ENCODE data around the gene RNF5. TPM values are rescaled to one million over a fixed set of nuclear protein-coding genes. Genes with fewer than 3 reads are reported as not detected.
A peak's percentile ranks its signal among the peaks of the same experiment; 100 is the strongest.

The RNF5 gene
- total and polyA plus RNA-seq, 7 donors, result 61.5 to 220 (median 107) TPM

GRCh38 chr6:32149092-32149755 lies 29.0 kb upstream of the RNF5 start:
- Histone ChIP-seq H3K9me3 (no peaks in the 10 kb centered on the region), H3K36me3 (peaks cover 0 to 18% (median 0%) of the 10 kb centered on the region in 4 donors), H3K4me3 (peak overlapping the region in 3 of 4 donors; percentile 7 to 13 (median 11)), H3K27me3 (no peaks in the 10 kb centered on the region), H3K4me1 (peaks cover 0 to 39% (median 35%) of the 10 kb centered on the region in 4 donors), H3K27ac (peak overlapping the region in 2 of 4 donors; percentile 7 to 93)
- no peak for DNase-seq
- TF ChIP-seq POLR2A (IDR thresholded peaks at IDR 0.05), result no peak
- no peak for TF ChIP-seq CTCF (IDR thresholded peaks at IDR 0.05)
- no peak for TF ChIP-seq EP300 (IDR thresholded peaks at IDR 0.05)
- no peak for TF ChIP-seq POLR2AphosphoS5 (IDR thresholded peaks at IDR 0.05)
- 54 to 80% methylated on average over 47 of the region's 47 CpGs for WGBS, 2 donors
- intact Hi-C loops (cut with DNase I), result no loop called here

DNA sequence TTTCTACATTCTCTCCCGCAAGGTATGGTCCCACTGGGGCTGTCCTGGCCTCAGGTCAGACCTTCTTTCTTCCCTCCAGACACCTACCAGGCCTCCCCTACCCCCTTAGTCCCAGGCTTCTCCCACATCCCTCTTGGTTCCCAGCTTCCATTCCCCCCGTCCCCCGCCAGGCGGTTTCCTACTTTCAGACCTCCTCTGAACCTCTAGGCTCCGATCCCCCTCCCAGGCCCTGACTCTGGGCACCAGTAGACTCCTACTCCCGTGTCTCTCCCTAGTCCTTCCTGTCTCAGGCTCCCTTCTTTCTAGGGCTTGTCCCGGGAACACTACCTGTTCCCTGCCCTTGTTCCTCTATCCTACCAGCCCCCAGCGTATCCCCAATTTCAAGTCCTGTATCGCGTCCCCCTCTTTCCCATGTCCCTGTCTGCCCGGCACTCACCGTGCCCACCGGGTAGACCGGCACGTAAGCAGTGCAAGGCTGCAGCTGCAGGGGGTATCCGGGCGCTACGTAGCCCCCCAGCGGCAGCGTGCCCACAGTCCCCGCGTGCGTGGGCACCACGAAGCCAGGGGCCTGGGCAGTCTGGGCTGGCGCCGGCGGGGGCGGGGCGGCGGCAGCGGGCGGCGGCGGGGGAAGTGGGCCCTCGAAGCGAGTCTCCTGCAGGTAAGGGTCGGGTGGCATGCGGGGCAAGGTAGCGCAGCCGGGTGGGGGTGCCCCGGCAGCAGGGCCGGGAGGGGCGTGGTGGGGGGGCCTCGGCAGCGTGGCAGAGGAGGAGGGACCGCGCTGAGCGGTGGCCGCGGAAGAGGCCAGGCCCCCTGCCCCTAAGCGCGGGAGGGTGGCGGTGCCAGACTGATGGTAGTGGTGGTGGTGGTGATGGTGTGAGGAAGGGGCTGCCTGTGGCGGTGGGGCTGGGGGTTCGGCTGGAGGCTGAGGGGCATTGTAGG lies 28.0 kb upstream of the RNF5 start:
- Histone ChIP-seq H3K9me3 (no peaks in the 10 kb centered on the region), H3K4me1 (peaks cover 0 to 47% (median 40%) of the 10 kb centered on the region in 4 donors), H3K27ac (peak overlapping the region in 3 of 4 donors; percentile 92 to 93 (median 93)), H3K36me3 (peaks cover 0 to 18% (median 0%) of the 10 kb centered on the region in 4 donors), H3K4me3 (peak overlapping the region; percentile 61 to 80 (median 78)), H3K27me3 (no peaks in the 10 kb centered on the region)
- no peak for DNase-seq
- intact Hi-C loops (cut with DNase I), result loop anchor here (5.0 to 10.0 kb wide), 2 partner anchors 47 to 105 kb away; no protein-coding TSS in a partner anchor
- WGBS, 2 donors, result 51 to 78% methylated on average over 55 of the region's 55 CpGs
- TF ChIP-seq POLR2A (IDR thresholded peaks at IDR 0.05) (no peak), POLR2AphosphoS5 (IDR thresholded peaks at IDR 0.05) (no peak), EP300 (IDR thresholded peaks at IDR 0.05) (no peak), CTCF (IDR thresholded peaks at IDR 0.05) (no peak)

DNA sequence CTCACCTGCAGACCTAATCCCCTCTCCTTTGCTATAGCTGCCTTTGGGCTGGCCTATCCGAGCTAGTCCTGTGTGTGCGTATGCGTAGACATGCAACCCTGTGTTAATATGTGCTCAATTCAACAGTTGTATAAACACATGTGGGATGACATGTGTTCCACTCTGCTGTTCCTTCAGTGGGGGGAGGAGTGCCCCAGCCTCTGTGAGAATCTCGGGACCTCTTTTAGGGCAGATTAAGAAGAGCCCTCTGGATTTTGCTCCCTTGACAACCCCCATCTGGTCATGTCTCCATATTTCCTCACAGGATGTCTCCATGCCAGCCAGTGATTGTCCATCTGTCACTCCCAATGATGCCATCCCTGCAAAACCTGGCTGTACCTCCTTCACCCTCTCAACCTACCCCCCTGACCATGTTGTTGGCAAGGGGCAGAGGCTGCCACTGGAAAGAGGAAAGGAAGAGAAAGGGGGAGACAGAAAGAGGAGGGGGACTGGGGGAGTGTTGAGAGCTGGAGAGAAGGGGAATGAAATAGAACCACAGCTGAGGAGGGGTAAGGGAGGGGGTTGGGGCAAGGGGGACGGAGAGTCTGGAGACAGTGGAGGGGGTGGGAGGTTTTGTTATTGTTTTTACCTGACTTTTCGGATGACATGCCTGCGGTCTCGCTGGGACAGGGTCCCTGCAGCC lies 26.9 kb upstream of the RNF5 start:
- 54 to 69% methylated on average over 8 of the region's 8 CpGs for WGBS, 2 donors
- intact Hi-C loops (cut with DNase I), result loop anchor here (5.0 to 10.0 kb wide), 2 partner anchors 46 to 107 kb away; no protein-coding TSS in a partner anchor
- H3K4me1 ChIP-seq, result peaks cover 0 to 58% (median 49%) of the 10 kb centered on the region in 4 donors

GRCh38 chr6:32151863-32152768 lies 26.1 kb upstream of the RNF5 start, which contains the start of gene PRRT1:
Gene PRRT1 (minus strand): TSS chr6:32151939. CDS start chr6:32151827, 112 bp downstream.
- Histone ChIP-seq H3K27me3 (no peaks in the 10 kb centered on the region), H3K4me1 (peaks cover 0 to 59% (median 49%) of the 10 kb centered on the region in 4 donors), H3K27ac (peak within 1 kb of the TSS; percentile 88 to 93 (median 92)), H3K4me3 (peak within 1 kb of the TSS; percentile 61 to 80 (median 78)), H3K9me3 (no peaks in the 10 kb centered on the region), H3K36me3 (peaks cover 0 to 34% (median 1%) of the 10 kb centered on the region in 4 donors)
- intact Hi-C loops (cut with DNase I), result loop anchor here (1.0 to 10.0 kb wide), 3 partner anchors 22 to 107 kb away; partner anchors contain the start of gene FKBPL
- no peak for DNase-seq
- 35 to 65% methylated on average over 18 of the region's 24 CpGs for WGBS, 2 donors
- TF ChIP-seq POLR2AphosphoS5 (IDR thresholded peaks at IDR 0.05) (peak in 1 of 4 donors; percentile 19), EP300 (IDR thresholded peaks at IDR 0.05) (no peak), CTCF (IDR thresholded peaks at IDR 0.05) (no peak)

More for the DNA sequence above, 26.9 kb upstream of the RNF5 start:
- Histone ChIP-seq H3K27me3 (no peaks in the 10 kb centered on the region), H3K27ac (peak overlapping the region; percentile 88 to 93 (median 92)), H3K36me3 (peaks cover 0 to 26% (median 0%) of the 10 kb centered on the region in 4 donors), H3K4me3 (peak overlapping the region; percentile 61 to 80 (median 78)), H3K9me3 (no peaks in the 10 kb centered on the region)
- TF ChIP-seq POLR2AphosphoS5 (IDR thresholded peaks at IDR 0.05), result peak in 1 of 4 donors; percentile 51
- no peak for TF ChIP-seq EP300 (IDR thresholded peaks at IDR 0.05)
- no peak for DNase-seq

Data from sigmoid colon (tissue), 7 donors.